HT1080 (cell line): ENCODE results near the gene EPHA4. TPM values are rescaled to one million over a fixed set of nuclear protein-coding genes. Genes with fewer than 3 reads are reported as not detected.
A peak's percentile ranks its signal among the peaks of the same experiment; 100 is the strongest.

ENCODE experiments used
- DNase-seq: peaks from one replicate; pipeline ENCODE4 v3.0.0-alpha.2; 2015; ENCODE audit warnings: low read depth
- total RNA-seq: library from RNA; depleted of rRNA; stranded (reverse); fragments of >200 nt; shearing (Covaris generic); gene quantifications from 2 replicates; pipeline ENCODE4 v1.2.3, GENCODE V29; 2014

The EPHA4 gene
- total RNA-seq, 1 experiment from 2014 or later, result 4.2 TPM

GRCh38 chr2:221477714-221478484 is 94.2 kb downstream of the EPHA4 start:
- no peak for DNase-seq

GRCh38 chr2:221476195-221476594 is 95.9 kb downstream of the EPHA4 start:
- no peak for DNase-seq

- no peak for DNase-seq
Measured at GRCh38 chr2:221473451-221473850, 98.7 kb downstream of the EPHA4 start.

- no peak for DNase-seq
Measured at GRCh38 chr2:221468317-221468716, 103.8 kb downstream of the EPHA4 start.

- no peak for DNase-seq
Measured at GRCh38 chr2:221467610-221468009, 104.5 kb downstream of the EPHA4 start.

- no peak for DNase-seq
Measured at GRCh38 chr2:221466744-221467143, 105.4 kb downstream of the EPHA4 start.

GRCh38 chr2:221465776-221466175 is 106.3 kb downstream of the EPHA4 start:
- peak; percentile 25 for DNase-seq

GRCh38 chr2:221464971-221465370 is 107.1 kb downstream of the EPHA4 start:
- DNase-seq, result no peak

- DNase-seq, result no peak
Measured at GRCh38 chr2:221463241-221463896, 108.7 kb downstream of the EPHA4 start.

GRCh38 chr2:221461901-221462300 is 110.2 kb downstream of the EPHA4 start:
- peak; percentile 14 for DNase-seq

- no peak for DNase-seq
Measured at GRCh38 chr2:221460136-221460535, 112.0 kb downstream of the EPHA4 start.

- DNase-seq, result no peak
Measured at GRCh38 chr2:221458578-221458977, 113.5 kb downstream of the EPHA4 start.

- no peak for DNase-seq
Measured at GRCh38 chr2:221455214-221455613, 116.9 kb downstream of the EPHA4 start.

GRCh38 chr2:221454459-221455105 is 117.5 kb downstream of the EPHA4 start:
- no peak for DNase-seq

GRCh38 chr2:221451862-221452788 is 120.0 kb downstream of the EPHA4 start:
- DNase-seq, result no peak

GRCh38 chr2:221450280-221450679 is 121.8 kb downstream of the EPHA4 start:
- DNase-seq, result no peak

GRCh38 chr2:221449406-221449805 is 122.7 kb downstream of the EPHA4 start:
- no peak for DNase-seq

GRCh38 chr2:221448844-221449390 is 123.2 kb downstream of the EPHA4 start:
- no peak for DNase-seq

GRCh38 chr2:221448057-221448843 is 123.9 kb downstream of the EPHA4 start:
- no peak for DNase-seq

GRCh38 chr2:221447310-221447709 is 124.8 kb downstream of the EPHA4 start:
- no peak for DNase-seq
